Astrocyte of the hippocampus (primary cell): ENCODE measurements around the gene LRCH3.

Experiments used
- DNase-seq: peaks from one replicate; pipeline ENCODE4 v3.0.0; 2011; ENCODE audit warnings: low read depth, low spot score

Gene LRCH3

DNA sequence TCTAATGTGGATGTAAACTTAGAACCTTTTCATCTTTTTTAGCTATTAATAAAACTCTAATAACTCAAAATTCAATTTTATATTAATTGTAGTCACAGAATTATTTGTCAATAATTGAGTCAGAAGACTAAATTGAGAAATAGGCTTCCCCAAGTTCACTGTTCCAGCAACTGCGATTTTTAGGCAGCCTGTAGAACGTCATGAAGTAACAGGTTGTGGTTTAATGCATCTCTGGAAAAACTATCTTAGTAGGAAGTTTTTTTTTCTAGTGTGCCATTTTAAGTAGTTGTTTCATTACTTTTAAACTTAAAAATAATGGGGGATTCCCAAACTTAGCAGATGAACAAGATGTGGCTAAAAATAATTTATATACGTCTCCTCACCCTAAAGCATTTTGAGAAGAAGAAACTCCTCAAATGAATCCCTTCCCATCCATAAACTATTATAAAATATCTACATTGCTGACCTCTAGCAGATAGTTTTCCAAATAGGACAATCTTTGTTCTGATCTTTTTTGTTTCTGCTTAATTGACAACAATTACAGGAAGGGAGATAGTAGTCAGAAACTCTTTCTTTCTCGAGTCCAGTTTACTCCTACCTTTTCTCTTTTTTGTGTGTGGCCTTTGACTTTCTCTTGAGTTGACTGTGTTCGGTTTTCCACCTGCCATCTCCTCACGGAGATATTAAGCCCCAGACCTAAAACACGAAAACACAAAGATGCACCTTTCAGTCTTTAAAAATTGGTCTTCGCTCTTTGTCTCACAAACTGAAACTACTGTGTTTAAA is 43.1 kb downstream of the LRCH3 start:
- DNase-seq, result no peak

GRCh38 chr3:197835509-197835908 is 44.5 kb downstream of the LRCH3 start:
- DNase-seq, result no peak

DNA sequence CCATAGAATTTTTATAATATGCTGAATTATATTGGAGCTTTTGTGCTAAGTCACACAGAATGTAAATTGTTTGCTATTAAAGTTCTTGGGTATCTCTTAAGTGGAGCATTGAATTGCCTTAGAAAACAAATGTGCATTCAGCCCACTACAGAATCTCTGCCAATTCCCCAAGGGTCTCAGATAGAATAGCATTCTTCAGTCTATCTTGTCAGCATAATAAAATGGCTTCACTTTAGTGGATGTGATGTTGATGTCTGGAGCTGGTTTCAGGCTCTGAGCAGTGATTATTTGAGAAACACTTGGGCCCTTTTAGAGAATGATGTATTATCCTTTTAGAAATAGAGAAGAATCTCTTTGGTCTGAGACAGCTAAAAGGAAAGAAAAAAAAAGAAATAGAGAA is 45.2 kb downstream of the LRCH3 start:
- no peak for DNase-seq

- no peak for DNase-seq
These were observed 46.2 kb downstream of the LRCH3 start for GRCh38 chr3:197837282-197837681.

DNA sequence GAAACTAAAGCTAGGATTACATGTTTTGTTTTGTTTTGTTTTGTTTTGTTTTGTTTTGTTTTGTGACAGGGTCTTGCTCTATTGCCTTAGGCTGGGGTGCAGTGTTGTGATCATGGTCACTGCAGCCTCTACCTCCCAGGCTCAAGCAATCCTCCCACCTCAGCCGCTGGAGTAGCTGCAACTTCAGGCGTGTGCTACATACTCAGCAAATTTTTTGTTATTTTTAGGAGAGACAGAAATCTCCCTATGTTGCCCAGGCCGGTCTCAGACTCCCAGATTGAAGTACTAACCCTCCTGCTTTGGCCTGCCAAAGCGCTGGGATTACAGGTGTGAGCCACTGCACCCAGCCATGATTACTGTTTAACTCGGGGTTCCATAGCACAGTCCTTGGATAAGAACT is 50.7 kb downstream of the LRCH3 start:
- no peak for DNase-seq

DNA sequence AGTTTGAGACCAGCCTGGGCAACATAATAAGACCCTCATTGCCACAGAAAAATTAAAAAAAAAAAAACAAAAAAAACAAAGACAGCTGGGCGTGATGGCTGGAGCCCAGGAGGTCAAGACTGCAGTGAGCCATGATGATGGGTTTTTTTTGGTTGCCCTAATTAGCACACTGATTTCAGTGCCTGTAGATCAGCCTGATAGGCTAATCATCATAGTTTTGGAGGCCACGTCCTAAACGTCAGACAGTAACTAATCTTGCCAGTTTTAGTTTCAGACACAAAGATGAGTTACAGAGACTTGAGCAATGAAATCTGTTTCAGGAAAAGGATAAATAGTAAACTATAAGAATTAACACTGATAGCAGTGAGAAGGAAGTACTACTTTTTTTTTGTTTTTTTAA is 55.4 kb downstream of the LRCH3 start:
- DNase-seq, result no peak

DNA sequence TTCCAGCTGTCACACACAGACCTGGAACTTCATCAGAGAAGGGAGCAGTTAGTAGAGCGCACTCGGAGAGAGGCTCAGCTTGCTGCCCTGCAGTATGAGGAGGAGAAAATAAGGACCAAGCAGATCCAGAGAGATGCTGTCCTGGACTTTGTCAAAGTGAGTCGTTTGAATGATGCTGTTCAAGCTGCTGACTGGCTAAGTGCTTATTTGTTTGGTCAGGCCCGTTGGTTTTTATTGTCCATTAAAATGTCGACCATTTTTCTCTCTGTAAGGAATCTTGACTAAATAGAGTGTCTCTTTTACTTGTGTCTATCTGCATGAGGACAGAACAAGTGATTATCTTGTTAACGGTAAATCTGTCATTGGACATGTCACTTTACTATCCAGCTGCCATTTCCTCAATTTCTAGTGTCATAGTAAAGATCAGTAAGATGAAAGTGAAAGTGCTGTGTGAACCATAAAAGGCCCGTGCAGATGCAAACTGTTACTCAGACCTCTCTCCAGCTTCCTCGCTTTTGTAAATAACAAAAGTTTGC is 56.9 kb downstream of the LRCH3 start:
- DNase-seq, result peak; percentile 20

- peak; percentile 95 for DNase-seq
These were observed 63.7 kb downstream of the LRCH3 start for GRCh38 chr3:197854596-197855343.

DNA sequence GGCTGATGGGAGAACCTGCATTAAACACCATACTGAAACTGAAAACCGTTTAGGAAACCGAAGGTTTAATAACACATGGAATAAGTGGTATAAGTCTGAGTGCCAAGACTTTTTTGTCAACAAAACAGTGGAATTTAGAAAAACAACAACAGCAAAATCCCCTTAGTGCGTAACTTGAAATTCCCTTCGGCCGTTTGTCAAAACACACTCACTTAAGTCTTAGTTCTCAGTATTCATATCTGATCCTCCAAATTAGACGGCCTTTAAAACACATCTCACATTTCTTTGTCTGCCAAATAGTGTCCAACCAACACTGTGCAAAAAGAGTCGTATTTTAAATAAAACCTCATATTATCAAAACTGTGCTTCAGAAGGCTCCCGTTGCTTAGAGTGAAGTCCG is 64.5 kb downstream of the LRCH3 start:
- DNase-seq, result no peak

DNA sequence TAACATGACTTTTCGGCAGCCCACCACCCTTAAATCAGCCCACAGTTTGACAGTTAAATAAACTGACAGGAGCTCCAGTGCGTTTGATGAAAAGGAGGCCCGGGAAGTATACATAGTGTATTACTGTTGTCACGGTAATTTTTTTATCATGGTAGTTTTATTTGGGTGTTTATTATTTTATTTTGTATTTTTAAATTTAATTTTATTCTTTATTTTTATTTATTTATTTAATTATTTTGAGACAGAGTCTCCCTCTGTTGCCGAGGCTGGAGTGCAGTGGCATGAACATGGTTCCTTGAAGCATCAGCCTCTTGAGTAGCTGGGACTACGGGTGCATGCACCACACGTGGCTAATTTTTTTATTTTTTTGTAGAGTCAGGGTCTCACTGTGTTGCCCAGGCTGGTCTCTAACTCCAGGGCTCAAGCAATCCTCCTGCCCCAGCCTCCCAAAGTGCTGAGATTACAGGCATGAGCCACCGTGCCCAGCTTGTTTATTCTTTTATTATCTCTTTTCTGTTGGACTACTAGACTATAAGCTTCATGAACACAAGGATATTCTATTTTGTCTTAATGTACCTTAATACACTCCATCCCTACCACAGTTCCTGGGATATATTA is 65.3 kb downstream of the LRCH3 start:
- no peak for DNase-seq

DNA sequence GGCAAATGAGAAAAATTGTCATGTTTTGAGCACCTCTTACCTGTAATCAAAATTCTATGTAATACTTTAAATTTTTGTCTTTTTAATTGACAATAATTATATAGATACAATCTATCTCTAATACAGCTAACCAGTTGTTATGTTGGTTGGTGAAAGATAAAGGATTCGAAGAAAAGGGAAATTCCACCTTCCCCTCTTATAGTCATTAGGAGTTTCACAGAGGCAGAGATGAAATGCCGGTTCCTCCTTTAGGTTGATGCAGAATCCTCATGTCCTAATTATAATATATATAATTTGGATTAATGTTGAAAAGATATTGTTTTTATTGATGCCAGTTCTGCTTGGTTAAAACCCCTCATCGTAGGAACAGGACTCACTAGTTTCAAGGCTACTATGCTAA is 67.1 kb downstream of the LRCH3 start:
- no peak for DNase-seq

DNA sequence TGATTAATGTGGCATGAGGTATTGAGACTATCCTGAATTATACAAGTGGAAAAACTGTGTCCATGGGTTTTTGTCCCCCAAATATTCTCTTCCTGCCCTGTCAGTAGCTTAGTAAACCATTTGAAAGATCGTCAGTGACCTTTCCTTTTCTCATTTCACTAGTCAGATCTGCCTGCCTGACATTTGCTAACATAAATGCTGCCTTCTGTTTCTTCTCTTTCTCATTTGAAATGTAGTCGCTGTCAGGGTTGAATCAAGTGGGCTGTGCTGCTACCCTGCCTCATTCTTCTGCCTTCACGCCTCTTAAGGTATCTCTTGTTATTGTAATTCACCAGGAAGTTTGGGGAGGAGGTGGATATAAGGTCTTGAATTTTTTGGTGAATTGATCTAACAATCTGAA is 67.5 kb downstream of the LRCH3 start:
- DNase-seq, result no peak

DNA sequence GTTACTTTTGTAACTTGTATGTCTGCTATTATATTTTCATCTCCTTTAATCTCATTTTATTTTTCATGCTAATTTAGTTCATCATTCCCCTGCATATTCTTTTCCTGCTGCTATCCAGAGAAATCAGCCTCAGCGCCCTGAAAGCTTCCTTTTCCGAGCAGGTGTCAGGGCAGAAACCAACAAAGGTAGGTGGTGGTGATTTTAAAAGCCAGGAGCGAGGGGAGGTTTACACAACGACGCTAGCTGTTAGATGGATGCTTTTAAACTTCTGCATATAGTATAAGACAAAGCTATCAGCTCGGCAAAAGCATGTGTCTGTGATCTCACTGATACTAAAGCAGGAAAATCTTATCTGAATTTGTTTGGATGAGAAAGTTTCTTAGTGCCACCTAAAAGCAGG is 75.0 kb downstream of the LRCH3 start:
- DNase-seq, result no peak

GRCh38 chr3:197873329-197873728 is 82.3 kb downstream of the LRCH3 start:
- no peak for DNase-seq

- no peak for DNase-seq
These were observed 83.0 kb downstream of the LRCH3 start for GRCh38 chr3:197874064-197874463.

GRCh38 chr3:197874653-197875052 is 83.6 kb downstream of the LRCH3 start:
- no peak for DNase-seq

- no peak for DNase-seq
These were observed 86.8 kb downstream of the LRCH3 start for GRCh38 chr3:197877902-197878301.

- DNase-seq, result peak; percentile 28
These were observed 87.4 kb downstream of the LRCH3 start for GRCh38 chr3:197878427-197878826.

- DNase-seq, result peak; percentile 11
These were observed 89.6 kb downstream of the LRCH3 start for GRCh38 chr3:197880491-197881269.

DNA sequence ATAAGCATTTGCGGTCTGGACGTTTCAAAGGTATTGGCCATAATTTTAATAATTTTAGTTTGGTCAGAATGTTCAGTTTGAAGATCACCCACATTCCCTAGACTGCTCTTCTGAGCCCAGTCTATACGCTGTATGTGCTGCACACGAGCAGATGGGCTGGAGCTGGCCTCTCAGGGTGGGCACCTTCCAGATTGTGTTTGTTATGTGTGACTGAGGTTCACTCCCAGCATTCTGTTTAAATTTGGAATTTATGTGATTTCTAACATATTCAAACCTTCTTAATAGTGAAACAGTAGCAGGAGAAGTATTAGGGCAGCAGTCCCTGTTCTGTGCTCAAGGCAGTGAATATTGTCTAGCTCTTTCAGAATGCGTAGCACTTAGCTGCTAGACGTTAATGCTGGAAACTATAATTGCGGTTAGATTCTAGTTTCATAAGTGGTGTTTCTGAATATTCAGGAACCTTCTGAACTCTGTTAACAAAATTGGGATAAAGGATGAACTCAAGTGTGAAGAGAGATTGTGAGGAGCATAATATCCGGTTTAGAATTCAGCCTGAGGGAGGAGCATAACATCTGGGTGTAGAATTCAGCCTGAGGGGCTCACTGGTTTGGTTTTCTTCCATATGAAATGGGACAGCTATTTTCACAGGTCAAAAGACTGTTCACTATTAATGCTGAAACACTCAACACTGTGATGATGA is 90.4 kb downstream of the LRCH3 start:
- peak; percentile 17 for DNase-seq

DNA sequence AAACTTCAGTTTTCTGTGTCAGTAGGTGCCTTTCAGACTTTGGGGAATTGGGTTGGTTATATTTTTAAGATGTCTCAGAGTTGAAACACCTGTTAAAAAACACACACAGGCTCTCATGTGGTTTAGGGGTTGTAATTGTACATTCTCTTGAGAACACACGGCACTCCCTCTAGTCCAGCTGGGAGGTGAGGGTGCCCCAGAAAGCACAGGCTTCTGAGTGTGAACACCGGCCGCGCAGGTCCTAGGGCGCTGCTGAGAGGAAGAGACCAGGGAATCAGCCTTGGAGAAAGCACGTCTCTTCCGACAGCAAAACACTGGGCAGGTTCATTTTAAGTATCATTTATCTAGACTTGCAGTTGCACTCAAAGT is 90.9 kb downstream of the LRCH3 start:
- DNase-seq, result no peak
